GM18519 (cell line): ENCODE results near the gene FBXO24.
"Not testable (repeated sequence)": the region's sequence is repeated elsewhere in the genome, so short reads cannot be mapped to it uniquely, and the experiment has no call there.

ENCODE experiments used
- ATAC-seq: cut with Tn5 transposase; IDR thresholded peaks from one replicate; pipeline ENCODE4 v1.9.1; 2021; ENCODE audit warnings: mild to moderate bottlenecking, moderate library complexity; ENCODE audit not compliant: unreplicated experiment, low FRiP score

Gene FBXO24

DNA sequence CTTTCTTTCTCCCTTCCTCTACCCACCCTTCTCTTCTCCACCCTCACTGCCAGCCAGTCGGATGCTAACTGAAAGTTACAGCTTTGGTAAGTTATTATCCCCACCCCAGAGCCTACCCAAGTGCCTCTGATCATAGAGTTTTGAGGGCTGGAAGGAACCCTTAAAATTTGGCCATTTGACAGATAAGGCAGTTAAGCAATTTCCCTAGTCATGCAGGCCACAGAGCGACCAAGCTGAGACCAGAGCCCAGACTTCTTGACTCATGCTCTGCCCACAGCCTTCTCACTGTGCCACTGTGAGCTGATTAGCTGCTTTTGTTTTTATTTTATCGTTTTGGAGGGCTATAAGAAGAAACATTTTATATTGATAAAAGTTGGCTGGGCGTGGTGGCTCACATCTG lies 29.6 kb upstream of the FBXO24 start:
- ATAC-seq: no peak

DNA sequence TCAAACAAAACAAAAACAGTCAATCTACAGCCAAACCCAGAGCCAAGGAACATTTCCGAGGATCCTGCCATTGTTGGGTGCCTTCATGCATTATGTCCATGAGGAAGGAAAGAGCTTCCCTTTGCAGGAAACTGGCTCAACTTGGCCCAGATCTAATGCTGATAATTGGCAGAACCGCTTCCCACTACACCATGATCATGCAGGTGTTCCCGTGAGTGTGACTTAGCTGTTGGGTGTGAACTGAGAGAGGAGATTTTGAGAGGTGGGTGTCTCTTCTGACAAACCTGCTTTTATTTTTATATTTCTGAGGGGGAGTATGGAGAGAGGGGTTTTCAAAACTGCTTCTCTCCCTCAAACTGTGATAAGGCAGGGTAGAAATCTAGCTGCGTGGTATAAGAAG lies 27.0 kb upstream of the FBXO24 start:
- no peak for ATAC-seq

DNA sequence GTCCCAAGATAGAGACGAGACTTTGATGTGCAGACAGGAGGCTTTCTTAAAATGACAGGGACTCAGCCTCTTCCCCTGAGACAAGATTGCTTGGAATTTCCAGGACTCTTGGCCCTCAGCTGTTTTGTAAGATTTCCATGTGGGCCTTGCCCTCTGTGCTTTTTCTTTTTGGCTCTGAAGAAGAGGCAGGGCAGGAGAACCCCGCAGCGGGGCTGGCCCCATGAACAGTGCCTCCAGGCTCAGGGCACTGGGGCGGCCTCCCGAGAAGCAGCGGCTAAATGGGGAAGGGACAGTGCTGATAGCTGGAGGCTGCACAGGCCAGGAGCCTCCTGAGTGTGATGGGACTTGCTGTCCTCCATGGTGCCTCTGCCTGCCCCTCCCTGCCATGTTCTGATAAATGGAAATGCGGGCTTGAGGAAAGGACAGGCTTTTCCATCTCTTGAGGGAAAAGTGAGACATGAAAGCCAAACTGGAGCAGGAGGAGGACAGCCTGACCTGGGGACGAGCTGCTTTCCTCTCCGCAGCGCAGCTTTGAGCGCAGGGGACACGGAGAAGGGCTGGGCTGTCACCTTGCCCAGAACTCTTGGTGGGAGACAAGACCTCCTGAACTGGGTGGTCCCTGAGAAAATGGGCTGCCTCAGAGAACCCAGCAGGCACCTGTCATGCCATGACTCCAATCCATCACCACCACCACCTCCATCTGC lies 24.5 kb upstream of the FBXO24 start:
- no peak for ATAC-seq

DNA sequence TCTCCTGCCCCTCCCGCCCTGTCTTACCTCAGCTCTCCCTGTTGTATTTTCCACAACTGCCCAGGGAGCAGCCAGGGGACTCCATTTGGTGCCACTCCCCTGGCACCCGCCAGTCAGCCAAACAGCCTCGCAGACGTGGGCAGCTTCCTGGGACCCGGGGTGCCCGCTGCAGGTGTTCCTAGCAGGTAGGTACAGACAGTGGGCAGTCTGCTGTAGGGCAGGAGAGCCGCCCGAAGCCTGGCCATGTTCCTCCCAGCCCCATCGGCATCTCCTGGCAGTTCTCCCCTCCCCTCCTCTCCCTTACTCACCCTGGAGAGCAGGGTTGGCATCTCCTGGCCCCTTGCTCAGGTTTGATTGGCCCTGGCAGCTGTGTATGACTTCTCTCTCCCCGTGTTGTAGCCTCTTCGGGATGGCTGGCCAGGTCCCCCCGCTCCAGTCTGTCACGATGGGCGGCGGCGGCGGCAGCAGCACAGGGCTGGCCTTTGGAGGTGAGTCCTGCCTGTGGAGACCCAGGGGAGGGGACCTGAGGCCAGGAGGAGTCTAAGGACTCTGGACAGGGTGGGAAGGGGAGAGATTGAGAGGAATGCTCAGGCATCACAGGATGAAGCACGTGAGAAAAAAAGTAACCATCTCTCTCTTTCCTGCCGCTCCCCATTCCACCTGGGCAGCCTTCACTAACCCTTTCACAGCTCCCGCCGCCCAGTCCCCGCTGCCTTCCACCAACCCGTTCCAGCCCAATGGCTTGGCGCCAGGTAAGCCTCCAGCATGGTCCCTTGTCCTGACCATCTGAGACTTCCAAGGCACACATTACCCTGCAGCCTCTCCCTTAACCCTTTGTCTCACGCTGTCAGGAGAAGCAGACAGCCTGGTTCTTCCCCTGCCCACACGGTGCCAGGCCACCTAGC lies 23.7 kb upstream of the FBXO24 start:
- no peak for ATAC-seq

DNA sequence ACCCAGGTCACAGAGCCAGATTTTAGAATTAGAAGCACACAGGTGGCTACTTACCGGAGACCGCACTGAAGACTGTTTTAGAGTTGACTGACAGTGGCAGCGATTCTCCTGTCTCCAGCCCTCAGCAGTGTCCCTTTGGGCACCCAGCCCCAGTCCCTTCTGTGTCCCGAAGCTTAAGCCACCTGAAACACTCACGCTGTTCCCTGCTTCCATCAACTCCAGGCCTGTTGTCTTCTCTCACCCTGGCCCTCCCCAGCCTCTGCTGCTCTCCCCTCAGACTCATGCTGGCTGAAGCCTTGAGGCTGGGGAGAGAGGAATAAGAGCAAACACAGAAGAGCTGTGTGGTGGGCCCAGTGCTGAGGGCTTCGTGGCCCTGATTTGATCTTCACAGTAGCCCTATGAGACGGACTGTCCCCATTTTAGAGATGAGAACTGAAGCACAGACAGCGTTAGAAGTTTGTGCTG lies 23.0 kb upstream of the FBXO24 start:
- ATAC-seq: no peak

DNA sequence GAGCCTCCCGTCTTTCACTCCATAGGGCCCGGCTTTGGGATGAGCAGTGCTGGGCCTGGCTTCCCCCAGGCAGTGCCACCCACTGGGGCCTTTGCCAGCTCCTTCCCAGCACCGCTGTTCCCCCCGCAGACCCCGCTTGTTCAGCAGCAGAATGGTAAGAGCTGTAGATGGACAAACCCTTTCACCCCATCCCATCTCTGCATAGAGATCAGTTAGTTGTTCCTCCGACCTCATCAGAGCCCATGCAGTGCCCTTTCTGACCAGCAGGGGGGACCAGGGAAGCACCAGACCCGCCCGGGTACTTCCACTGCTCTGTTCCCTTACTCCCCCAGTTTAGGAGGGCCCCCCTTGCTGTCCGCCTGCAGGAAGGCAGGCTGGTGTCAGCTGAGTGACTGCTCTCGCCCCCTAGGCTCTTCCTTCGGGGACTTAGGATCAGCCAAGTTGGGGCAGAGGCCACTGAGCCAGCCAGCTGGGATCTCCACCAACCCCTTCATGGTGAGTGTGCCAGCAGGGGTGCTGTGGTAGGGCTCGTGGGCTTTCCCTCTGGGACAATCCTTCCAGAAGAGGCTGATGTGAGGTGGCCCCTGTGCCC lies 22.2 kb upstream of the FBXO24 start:
- ATAC-seq: no peak

DNA sequence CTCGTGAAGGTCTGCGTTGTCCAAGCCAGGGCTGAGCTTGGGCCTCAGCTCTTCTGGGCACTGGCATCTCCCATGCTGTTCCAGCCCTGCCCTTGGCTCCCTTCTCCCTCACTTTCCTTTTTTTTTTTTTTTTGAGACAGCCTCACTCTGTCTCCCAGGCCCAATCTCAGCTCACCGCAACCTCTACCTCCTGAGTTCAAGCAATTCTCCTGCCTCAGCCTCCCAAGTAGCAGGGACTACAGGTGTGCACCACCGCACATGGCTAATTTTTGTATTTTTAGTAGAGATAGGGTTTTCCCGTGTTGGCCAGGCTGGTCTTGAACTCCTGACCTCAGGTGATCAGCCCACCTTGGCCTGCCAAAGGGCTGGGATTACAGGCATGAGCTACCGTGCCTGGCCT lies 21.7 kb upstream of the FBXO24 start:
- ATAC-seq: not testable (repeated sequence)

DNA sequence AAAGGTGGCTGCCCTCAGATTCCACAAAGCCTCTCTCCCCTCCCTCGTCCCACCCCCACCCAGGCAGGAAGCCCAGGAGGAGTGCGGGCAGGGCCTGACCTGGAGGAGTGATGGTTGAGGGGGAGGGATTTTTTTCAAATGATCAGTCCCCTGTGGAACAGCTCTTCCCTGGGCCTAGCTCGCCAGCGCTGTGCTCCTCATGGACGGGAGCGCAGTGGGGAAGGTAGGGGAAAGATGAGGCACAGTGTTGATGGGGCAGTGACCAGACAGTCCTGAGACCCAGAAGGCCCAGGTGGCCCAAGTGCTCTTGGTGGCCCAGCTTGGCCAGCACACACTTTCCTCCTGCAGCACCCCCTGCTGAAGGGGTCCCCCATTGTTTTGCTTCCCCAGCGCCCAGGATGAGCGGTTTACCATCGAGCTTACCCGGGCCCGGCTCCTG lies 21.0 kb upstream of the FBXO24 start:
- ATAC-seq: no peak

DNA sequence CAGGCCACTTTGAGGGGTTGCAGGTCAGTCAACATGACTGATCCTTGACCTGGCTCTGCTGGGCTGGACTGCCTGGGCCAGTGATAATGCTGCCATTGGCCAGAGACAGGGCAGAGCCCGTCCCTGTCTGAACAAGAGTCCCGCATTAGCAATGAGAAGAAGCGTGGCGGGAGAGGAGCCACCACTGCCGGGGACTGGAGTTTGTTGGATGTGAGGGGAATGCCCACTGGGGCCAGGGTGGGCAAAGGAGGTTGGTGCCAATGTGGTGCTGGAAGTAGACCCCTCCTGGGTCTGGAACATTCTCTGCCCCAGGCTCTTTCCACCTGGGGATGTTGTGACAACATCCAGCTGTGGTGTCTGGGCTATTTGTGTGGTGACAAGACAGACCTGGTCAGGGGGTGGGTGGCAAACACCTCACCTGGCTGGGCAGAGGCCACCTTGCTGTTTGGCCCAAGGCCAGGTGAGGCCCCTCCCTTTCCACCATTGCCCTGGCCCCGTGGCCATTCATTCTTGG lies 20.1 kb upstream of the FBXO24 start:
- ATAC-seq: no peak

DNA sequence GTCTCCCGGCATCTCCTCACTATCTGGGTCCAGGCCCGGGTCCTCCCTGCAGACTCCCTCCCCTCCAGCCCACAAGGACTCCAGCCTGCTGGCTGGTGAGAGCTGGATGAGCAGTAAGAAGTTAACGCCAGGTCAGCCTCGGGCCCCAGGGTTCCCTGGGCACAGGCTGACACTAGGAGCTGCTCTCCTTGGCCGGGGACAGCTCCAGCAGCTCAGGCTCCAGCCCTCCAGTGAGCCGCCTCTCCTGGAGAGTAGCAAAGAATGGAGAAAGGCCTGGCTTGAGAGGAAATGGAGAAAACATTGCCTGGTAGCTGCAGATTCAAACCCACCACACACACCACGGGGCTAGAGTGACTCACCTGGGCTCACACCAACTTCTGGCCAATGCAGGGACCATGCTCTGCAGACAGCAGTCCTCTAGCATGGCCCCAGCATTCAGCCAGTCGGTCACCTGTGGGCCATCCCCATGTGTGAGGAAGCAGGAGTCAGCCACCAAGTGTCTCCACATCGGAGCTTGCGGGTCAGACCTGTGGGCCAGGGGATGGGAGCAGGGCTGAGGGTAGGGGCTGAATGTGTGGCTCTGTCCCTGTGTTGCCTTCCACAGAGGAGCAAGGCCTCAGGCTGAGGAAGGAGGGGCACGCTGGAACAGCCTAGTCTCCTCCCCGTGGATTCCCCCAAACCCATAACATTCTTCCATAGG lies 18.9 kb upstream of the FBXO24 start:
- no peak for ATAC-seq

DNA sequence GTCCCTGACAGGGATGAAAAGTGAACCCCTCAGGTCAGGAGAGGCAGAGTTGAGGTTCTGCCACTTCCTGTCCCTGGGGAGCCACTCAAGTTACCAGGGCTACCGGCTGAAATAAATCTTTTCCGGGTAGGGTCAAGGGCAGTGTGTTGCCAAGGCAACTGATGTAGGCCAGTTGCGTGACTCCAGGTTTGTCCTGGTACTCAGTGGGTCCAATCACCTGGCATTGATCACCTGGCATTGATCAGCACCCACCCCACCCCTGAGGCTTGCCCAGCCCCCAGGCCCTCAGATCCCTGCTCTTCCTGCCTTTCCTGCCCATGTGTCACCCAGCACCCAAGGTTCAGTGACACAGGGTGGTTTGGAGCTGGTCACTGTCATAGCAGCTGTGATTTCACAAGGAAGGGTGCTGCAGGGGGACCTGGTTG lies 18.4 kb upstream of the FBXO24 start:
- no peak for ATAC-seq

DNA sequence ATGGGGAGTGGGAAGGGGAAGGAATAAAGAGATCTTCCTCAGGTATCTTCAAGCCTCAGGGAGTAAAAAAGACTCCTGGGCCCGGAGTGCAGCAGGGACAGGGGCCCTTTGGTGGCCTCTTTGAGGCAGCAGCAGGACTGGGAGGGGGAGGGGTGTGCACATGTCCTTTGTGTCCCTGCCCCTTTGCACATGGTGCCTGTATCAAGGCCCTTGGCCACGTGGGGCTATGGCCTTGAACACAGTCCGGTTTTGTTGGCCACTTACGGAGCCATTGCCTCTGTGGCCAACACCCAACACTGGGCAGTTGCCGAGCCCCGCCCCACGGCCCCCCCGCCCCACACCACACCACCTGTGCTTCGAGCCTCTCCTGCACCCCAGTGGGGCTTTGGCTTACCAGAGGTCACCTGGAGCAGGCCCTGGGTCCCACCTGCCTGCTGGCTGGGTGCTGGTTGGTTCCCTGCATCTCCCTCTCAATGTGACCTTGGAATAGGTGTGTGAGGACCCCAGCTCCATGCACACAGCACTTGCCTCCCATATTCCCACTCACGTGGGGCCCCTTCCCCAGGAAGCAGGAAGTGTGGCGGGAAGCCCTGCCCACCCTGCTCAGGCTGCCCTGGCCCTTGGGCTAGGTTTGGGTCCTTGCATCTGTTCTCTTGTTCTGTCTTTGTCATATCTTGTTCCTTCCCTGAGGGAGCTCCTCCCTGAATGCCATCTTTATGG lies 17.8 kb upstream of the FBXO24 start:
- ATAC-seq: no peak

DNA sequence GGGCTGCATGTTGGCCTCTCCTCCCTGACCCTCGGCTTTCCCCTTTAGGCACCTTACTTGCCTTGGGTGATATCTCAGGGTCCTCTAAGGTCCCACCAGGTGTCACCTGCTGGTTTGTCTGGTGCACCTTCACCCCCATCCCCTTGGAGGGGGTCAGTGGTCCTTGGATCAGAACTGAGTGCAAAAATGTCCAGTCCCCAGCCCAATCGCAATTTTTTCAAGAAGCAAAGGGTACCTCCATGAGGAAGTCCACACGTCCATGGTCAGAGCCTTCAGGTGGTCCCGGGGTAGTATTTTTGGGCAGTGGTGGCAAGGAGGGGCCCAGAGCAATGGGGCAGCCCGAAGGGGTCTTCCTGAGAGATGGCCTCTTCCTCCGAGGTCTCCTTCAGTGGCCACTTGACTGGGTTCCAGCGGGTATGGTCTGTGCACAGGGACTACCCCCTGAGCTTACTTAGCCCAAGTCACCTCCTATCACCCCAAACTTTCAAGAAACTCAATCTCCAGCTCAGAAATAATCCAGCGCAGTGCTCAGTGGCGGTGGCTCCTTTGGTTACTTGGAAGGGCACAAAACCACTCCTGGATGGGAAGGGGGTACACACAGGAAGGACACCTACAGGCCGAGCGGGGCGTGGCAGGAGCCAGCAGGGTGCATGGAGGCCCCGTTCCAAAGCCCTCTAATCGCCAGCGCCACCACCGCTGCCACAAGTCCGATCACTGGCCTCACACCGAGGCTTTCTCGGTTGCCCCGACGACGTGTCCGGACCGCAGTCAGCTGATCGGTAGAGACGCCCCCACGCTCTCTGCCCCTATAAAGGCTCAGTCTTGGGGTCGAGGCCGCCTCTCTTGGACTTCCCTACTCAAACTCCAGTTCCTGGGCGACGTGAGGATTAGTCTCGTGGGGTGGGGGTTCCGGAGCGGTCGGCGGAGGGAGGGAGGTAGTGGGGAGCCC lies 17.0 kb upstream of the FBXO24 start:
- ATAC-seq: no peak

DNA sequence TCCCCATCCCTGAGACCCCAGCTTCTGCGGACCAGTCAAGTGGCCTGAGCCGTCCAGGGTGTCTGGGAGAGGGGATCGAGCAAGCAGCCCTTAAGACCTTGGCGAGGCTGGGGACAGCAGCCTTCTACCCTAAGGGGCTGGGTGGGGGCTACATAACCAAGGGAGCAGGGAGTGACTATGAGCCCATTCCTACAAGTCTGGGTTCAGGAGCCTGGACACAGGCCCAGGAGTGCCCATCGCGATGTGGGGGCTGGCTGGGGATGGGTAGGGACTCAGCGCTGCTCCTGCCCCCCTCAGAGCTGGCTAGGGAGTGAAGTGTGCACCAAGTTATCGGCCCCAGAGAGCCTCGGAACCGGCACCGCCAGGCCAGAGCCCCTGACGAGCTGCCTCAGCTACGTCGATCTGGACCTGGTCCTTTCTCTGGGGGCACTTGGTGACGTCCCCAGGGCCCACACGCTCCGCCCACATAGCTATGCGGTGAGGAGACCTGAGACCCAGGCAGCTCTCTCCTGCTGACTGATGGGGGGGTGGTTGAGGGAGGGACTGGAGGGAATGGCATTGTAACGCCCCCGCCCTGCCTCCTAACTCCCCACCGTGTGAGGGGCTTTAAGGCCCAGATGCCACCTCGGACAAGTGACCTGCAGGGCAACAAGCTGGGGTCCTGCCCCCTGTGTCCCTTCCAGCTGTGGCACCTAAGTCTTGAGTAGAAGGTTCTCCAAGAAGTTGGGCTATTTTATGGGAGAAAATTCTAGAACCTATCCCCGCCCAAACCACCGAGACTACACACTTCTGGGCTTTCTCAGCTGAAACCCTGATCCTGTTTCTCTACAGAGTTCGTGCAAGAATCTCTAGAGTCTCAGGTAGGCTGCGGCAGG lies 14.9 kb upstream of the FBXO24 start:
- ATAC-seq: no peak

DNA sequence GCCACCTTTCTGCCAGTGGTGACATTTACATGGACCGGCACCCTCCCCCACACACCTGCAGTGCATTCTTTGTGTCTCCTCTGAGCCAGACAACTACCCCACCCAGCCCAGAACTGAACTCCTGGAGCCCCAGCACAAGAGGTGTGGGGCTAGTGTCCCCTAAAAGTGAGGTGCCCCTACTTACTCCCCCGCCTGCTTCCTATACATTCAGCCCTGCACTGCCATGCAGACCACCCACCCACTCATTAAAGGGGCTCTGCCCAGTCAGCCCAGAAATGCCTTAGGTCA lies 14.4 kb upstream of the FBXO24 start:
- no peak for ATAC-seq

DNA sequence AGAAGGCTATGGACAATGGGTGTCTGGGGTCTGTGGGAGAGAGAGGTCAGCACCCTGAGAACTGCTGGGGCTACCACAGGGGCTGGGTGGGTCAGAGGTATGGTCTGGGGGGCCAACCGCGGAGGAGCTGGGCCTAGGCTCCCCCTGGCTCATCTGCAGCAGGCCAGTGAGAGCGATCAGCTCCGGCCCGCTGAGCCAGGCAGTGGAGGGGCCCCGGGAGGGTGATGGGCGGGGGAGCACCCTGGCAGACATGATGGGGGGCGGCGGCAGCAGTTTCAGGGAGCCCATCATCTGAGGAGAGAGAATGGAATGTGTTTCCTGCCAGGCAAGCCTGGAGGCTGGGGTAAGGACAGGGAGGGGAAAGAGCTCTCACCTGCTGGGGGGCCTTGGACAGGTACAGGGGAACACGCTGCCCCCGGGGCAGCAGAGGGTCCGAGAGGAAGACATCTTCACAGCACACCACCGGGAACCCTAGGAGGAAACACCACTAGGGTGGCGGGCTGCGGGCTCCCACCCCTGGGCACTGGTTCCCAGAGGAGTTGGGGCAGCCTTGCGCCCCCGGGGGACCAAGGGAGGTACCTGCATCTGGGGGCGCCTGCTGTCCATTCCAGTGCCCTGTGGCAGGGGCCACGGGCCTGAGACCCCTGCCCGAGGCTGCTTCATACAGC lies 13.7 kb upstream of the FBXO24 start:
- no peak for ATAC-seq

DNA sequence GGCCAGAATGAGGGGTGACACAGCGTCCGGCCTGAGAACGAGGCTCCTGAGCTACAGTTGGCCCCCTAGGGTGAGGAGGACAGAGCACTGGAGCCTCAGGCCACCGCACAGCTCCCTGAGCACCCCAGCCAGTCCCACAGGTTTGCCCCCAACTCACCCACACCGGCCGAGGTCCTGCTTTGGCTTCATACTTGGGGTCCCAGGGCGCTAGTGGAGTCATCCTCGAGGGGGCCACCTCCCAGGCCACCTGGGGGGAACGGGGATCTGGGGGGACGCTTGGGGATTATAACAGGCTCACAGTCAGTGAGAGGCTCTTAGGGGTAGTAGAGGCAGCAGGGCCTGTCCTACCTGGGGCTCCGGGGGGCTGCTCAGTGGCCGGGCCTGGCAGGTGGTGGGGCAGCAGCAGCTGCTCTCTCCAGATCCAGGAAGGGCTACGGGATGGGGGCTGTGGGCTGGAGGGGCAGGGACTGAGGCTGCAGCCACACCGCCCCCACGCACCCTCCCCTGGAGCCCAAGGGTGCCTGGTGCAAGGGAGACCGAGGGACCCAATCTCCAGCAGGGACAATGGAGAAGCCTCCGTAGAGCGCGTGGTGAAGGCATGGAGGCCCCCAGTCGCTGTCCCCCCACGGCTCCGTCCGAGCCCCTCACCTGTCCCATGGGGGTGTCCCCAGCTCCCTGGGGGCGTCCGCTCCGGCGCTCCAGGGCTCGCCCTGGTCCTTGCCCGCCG lies 13.0 kb upstream of the FBXO24 start:
- ATAC-seq: no peak
